T-helper 22 cell (primary cell): ENCODE data around the gene FAM81B.
"Not testable (repeated sequence)": the region's sequence is repeated elsewhere in the genome, so short reads cannot be mapped to it uniquely, and the experiment has no call there.

ENCODE experiments used
- DNase-seq: peaks from one replicate; pipeline ENCODE4 v3.0.0-alpha.2; 2020; ENCODE audit warnings: low read depth

Gene FAM81B, protein sequence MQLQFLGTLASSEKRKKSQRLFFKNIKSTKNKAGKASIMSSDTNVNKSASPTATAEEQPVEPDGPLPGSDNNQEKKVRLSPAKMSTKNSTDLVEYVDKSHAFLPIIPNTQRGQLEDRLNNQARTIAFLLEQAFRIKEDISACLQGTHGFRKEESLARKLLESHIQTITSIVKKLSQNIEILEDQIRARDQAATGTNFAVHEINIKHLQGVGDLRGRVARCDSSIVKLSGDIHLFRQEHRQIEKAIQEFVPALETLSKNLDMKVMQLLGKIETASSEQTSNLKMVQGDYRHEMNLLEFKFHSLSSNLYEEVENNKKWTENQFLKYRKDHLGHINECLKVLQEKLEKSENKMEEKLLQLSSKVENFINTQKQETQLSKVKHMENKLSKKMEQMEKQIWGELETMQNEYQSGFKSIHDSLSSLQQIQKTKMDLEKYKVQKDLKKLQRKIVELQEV

DNA sequence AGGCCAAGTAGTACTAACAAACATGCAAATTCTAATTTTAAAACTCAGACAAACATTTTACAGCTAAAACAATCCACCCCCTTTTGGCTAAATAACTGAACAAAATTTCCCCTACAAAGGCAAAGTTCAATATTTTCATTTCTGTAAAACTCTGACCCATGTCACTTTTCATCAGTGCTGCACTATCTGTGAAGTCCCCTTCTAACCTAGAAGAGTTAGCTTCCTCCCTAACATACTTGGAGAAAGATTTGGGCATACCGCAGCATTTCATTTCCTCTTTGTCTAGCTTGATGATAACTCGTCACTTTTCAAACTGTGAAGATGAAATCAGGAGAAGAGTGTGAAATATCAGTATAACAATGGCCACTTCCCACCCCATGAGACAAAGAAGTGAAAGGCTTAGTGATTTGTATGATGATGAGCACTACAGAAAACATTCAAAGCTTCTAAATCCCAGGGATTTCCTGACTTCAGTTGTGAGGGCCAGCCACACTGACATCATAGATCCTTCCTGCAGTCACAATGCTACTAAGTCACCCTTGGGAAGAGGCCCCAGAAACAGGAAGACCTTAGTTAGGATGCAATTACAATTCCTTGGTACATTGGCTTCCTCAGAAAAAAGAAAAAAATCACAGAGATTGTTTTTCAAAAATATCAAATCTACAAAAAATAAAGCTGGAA, at the start of gene FAM81B:
FAM81B (plus strand) TSS at position 555 of the 681 bp plus-strand sequence; CDS start at position 579, 24 bp downstream.
- no peak for DNase-seq

DNA sequence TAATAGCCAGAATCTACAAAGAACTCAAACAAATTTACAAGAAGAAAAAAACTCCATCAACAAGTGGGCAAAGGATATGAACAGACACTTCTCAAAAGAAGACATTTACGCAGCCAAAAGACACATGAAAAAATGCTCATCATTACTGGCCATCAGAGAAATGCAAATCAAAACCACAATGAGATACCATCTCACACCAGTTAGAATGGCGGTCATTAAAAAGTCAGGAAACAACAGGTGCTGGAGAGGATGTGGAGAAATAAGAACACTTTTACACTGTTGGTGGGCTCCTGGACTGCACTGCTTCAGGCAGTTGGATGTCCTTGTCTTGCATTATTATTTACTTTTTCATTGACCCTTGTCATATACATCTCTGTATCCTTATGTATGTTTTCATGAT, 49.7 kb upstream of the FAM81B start:
- not testable (repeated sequence) for DNase-seq

DNA sequence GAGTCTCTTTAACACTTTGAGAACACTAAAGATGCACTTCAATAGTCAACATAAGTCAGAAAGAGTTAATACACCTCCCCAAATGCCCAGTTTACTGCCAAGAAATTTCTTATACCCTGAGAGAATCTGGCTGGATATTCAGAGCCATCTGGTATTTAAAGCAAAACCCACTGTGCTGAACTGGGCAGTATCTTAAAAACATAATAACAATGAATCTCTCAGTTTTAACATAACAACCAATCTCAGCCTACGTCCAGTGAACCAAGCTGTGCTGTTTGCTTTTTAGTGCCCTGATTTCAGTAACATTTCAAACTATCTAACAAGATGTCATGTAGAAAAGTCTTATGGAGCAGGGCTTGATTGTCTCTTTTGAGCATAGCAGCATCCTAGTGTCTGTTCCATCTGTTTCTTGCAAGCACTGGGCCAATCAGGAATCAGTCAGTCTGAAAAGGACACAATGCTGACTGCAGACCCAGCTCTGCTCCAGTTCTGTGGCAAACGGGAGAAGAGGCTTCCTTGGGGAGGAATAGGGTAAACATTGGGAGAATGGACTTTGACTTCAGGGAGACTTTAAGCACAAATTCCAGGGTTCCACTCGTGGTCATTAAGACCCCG, 43.6 kb upstream of the FAM81B start:
- DNase-seq = no peak

DNA sequence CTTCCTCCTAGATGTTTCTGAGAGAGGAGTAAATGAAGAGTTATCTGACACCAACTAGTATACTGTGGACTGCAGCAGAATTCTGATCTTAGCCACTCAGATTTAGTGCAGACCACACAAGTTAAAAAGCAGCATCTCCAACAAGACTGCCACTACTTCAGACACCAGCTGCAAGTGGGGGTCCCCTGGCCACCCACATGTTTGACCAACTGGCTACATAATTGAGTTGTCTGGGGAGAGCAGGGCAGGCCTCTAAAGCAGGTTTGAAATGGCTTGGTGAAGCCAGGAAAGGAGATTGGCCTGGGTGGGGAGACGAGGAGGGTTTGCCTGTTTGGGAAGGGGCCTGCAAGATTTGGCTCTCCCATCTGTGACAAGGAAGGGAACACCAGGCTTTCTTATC, 40.5 kb upstream of the FAM81B start:
- no peak for DNase-seq

DNA sequence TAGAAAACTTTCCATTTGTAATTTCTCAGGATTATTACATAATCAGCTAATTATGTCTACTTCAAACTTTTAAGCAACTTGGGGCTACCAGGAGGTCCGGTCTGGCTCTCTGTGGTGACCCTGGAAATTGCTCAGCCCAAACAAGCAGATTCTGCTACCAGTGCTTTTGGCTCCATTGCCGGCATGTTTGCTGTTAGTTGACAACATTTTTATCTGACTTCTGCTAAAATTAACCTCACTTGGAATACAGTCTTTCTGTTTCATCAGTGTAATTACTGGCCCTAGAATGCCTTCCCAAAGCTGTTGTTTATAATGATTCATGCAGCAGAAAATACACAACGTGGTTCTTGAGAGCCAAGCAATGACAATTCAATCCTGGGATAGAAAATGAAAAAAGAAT, 38.5 kb upstream of the FAM81B start:
- DNase-seq = no peak

DNA sequence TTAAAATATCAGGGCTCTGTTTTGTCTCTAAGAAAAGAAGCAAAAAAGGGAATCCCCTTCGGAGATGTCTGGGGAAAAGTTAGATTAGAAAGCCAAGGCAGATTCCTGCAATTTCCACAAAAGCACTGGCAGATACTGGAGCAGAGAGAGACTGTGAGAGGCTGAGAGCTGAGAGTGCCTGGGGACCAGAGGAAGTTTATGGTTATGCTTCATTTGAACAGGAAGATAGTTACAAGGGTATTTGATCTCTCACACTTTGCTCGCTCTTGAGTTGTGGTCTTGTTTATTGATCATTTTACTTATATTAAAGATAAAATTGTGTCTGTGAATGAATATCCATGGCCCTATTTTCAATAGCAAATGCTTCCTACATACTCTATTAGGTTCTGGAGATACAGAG, 32.8 kb upstream of the FAM81B start:
- DNase-seq = no peak

DNA sequence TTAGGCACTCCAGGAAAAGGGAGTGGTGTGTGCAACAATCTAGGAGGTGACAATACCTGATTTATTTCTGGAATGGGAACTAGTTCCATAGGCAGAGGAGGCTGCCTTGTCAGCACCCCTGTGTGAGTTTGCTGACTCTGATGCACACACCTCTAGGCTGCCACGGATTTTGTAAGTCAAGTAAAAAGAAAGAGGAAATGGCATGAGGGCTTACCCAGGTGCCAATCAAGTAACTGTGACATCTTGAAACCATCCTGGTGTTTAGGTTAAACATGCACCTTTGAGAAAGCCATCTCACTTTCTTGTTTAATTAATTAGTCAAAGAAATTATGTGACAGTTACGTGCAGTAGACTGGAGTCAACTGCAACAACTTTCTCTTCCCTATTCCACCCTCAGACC, 32.3 kb upstream of the FAM81B start:
- DNase-seq = no peak

DNA sequence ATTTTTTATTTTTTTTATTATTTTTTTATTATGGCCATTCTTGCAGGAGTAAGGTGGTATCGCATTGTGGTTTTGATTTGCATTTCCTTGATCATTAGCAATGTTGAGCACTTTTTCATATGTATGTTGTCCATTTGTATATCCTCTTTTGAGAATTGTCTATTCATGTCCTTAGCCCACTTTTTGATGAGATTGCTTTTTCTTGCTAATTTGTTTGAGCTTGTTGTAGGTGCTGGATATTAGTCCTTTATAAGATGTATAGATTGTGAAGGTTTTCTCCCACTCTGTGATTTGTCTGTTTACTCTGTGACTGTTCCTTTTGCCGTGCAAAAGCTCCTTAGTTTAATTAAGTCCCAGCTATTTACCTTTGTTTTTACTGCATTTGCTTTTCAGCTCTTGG, 30.5 kb upstream of the FAM81B start:
- DNase-seq = not testable (repeated sequence)

DNA sequence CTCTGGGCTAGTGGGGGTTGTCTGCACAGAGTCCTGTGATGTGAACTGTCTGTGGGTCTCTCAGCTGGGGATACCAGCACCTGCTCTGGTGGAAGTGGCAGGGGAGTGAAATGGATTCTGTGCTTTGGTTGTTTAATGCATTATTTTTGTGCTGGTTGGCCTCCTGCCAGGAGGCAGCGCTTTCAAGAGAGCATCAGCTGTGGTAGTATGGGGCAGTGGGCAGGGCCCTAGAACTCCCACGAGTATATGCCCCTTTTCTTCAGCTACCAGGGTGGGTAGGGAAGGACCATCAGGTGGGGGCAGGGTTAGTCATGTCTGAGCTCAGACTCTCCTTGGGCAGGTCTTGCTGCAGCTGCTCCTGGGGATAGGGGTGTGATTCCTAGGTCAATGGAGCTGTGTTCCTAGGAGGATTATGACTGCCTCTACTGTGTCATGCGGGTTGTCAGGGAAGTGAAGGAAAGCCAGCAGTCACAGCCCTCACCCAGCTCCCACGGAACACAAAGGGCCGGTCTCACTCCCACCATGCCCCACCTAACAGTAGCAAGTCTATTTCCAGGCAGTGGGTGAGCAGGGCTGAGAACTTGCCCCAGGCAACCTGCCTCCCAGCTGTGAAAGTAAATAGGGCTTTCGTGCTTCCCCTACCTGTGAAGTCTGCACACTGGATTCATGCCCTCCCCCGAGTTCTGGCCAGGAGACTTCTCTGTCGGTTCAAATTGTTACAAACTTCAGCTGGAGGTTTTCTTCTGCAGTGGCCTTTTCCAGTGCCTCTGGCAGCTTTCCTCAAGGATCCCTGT, 25.7 kb upstream of the FAM81B start:
- DNase-seq = no peak

DNA sequence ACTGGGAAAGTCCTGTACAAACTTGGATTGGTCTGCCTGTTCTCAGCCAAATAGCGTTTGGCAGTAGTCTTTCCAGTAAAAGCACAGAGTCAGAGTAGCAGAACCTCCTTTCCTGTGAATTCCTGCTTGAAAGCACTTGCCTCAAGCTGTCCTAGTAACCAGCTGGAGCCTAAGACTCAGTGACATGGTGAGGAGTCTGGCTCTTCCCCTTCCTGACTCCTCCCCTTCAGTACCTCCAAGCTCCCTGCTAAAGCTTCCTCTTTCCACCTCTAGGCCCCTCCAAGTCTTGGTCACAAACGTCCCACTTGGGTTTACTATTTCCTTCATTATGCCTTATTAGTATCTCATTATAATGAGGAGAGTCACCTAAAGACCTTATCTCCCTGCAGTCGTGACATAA, 21.4 kb upstream of the FAM81B start:
- no peak for DNase-seq

DNA sequence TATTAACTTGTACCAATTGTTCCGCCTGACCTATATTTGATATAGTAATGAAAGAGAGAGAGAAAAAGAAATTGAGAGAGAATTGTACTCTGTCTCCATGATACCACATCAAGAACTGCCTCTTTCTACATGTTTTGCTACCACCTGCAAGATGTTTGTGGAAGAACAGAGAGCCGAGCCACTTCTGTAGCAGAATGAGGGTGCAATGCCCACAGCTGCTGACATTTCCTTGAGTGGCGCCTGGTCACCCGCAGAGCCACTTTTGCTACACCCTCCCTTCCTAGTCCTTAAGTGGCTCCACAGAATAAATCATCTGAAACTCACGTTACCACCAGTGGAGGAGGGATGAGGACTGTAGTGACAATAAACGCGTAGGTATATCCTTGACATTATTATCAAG, 17.1 kb upstream of the FAM81B start:
- no peak for DNase-seq

DNA sequence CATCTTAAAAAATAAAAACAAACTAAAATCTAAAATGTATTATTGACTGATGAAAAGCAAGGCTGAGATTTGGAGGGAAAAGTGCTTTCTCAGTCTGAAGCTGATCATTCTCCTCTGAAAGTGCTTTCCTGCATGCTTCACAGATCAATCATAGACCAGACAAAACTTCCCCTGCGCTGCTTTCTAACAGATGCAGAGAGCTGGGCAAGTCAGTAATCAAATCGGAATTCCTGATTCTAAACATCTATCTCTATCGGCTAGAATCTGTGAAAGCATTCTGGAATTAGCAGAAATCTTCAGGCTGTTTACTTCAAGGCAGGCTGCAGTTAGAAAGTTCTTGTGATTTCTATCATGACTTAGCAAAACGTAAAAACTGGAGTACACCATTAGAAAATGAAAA, 15.6 kb upstream of the FAM81B start:
- DNase-seq = no peak

DNA sequence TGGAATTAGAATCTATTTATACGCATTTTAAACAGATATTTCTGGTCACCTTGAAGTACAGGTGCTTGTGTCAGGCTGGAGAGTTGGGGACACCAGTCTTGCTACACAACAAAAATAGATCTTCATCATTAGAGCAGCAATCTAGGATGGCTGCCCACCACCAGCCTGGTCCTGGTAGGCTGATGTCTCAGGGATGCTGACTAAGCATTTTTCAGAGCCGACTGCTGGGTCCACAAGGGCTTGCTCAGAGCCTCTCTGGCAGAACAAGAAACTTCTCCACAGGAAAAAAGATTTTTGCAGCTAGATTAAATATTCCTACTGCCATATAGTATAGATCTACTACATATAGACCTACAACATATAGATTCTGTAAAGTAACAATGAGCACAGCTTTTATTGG, 12.0 kb upstream of the FAM81B start:
- no peak for DNase-seq

DNA sequence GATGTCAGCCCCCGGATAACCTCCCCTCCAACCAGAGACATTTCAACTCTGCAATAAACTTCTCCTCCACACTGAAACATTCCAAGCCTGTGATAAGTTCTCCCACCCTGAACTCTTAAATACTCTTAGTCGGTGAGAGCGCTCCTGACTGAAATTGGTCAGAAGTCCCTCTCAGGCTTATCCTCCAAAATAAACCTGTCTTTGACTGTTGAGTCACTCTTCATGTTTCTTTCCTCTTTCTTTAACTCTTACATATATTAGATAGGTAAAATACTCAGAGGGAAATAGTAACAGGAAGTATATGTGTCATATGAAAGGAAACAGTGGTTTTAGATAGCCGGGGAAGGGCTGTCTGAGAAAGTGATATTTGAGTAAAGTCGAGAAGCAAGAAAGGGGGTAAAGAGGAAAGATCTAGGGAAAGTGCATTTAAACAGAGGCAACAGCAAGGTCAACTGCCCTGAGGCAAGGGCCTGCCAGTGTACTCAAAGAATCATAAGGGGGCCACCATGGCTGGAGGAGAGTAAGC, 11.0 kb upstream of the FAM81B start:
- DNase-seq = no peak

DNA sequence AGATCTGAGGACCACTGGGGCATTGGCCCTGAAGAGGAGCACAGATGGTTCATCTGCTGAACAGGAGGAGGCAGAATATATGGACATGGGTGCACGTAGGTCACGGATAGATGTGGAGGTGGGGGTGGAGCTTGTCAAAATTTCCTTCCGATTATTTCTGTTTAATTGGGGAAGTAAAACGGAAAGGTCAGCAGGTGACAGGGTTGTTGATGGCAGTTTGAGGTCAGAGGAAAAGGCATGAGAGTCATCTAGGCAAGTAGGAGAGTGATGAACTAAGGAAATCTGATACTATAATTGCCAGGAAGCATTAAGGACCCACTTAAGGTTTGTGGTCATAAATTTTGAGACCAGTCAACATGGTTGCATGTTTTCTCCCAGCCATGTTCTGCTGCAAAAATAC, 8.4 kb upstream of the FAM81B start:
- DNase-seq = no peak

DNA sequence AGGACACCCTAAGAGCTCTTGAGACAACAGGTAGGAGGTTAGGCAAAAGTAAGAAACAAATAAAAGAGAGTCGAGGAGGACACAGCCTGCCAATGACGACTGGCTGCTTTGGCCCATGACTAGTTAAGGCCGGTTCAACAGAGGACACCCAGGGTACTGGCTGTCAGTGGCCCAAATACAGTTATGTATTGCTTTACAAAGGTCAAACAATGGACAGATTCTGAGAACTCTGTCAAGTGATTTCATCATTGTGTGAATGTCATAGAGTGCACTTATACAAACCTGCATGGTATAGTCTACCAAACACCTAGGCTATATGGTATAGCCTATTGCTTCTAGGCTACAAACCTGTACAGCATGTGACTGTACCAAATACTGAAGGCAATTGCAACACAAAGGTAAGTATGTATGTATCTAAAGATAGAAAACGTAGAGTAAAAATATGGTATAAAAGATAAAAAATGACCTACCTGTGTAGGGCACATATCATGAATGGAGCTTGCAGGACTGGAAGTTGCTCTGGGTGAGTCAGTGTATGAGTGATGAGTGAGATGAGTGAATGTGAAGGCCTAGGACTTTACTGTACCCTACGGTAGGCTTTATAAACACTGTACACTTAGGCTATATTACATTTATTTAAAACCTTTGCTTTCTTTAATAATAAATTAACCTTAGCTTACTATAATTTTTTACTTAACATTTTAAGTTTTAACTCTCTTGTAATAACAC, 6.5 kb upstream of the FAM81B start:
- DNase-seq = no peak

DNA sequence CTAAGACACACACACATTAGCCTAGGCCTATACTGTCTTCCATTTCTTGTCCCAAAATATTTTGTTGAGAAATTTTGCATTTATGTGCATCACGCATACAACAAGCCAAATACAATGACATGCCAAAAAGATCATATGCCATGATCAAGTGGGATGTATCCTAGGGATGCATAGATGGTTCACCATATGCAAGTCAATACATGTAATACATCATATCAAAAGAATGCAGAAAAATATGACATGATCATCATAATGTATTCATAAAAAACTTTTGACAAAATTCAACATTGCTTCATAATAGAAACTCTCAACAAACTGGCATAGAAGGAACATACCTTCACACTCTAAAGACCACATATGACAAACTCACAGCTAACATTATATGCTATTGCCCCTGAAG, 5.8 kb upstream of the FAM81B start:
- DNase-seq = no peak

DNA sequence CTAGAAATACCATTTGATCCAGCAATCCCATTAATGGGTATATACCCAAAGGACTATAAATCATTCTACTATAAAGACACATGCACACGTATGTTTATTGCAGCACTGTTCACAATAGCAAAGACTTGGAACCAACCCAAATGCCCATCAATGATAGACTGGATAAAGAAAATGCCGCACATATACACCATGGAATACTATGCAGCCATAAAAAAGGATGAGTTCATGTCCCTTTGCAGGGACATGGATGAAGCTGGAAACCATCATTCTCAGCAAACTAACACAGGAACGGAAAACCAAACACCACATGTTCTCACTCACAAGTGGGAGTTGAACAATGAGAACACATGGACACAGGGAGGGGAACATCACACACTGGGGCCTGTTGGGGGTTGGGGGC, 799 bp downstream of the FAM81B start:
- not testable (repeated sequence) for DNase-seq

DNA sequence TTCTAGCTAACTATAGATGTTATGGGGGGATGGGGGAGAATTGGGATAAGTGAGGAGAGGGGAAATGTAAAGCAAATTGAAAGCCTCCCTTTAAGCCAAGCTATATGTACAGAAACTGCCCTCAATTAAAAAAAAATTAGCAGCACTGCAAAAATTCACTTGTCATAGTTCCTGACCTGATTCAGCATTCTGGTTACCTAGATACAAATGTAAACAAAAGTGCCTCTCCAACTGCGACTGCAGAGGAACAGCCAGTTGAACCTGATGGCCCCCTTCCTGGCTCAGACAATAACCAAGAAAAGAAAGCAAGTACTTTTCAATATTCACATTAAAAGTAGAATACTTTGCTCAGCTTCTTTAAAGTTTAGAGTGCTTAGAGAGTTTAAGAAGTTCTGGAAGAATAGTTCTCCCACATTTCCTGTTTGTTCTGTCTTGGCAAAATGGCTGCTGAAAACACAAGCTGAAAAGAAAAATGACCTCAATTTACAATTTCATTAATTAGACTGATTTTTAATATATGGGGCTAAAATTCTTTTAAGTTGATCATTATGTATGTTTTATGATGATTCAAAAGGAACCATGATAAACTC, 1.5 kb downstream of the FAM81B start:
- no peak for DNase-seq

DNA sequence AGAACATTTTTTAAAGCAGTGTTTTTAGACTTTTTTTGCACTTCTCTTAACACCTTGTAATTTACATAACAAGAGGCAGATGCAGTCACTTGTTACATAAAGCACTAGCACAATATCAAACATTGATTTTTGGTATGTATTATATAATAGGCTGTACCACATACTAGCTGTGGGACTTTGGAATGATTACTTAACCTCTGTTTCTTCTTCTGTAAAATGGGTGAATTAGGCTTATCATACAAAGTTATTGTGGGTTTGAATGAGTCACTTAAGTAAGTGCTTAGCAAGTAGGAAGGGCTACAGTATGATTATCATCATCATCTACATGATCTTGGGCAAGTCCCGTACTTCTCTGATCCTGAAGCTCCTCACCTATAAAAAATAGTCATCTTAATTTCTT, 2.1 kb downstream of the FAM81B start:
- no peak for DNase-seq

DNA sequence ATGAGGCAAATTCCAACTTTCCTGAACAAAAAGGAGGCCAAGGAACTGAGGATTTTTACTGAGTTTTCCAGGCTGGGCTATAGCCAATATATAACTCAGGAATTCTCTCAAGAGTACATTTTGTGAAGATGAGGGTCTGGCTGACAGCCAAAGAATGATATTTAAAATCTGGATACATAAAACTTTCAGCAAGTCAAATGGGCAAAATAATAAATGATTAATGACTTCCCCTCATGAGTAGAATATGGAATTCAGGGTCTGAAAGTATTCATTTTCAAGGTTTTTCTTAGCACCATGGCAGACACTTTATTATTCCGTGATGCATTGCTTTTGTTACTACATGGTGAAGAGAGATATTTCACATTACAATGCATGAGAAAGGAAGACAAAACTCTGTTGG, 7.8 kb downstream of the FAM81B start:
- no peak for DNase-seq
